GM12878 (cell line): ENCODE data around the gene CFAP97D2. TPM values are rescaled to one million over a fixed set of nuclear protein-coding genes. Genes with fewer than 3 reads are reported as not detected.

Source experiments
- ATAC-seq: fragments of 200-7000 bp; cut with Tn5 transposase; 3 replicates; pipeline ENCODE4 v1.9.1; 2020; ENCODE audit warnings: mild to moderate bottlenecking, moderate library complexity
- BruUV-seq: library from RNA; stranded (reverse); fragments of 400-500 nt; replicated peaks from 2 replicates; lab custom pipeline; 2021; lab: Mats Ljungman, UMichigan
- CTCF ChIA-PET: fragments of 300-600 bp; sonication (Branson Sonifier 250); formaldehyde crosslinking; extraction: SDS; loops from one replicate; lab custom pipeline; 2021; ENCODE audit warnings: inconsistent platforms; lab: Yijun Ruan, JAX
- POLR2A ChIA-PET: fragments of 350-600 bp; formaldehyde crosslinking; extraction: SDS; loops from one replicate; lab custom pipeline; 2021; ENCODE audit warnings: inconsistent platforms; lab: Charles Lee
- RAD21 ChIA-PET: fragments of 300-600 bp; sonication (Branson Sonifier 250); formaldehyde crosslinking; loops from one replicate; lab custom pipeline; 2023; ENCODE audit warnings: antibody characterized with exemption; ENCODE audit not compliant: unreplicated experiment; lab: Charles Lee
- SMC1A ChIA-PET: fragments of 300-600 bp; sonication (Branson Sonifier 250); formaldehyde crosslinking; loops from one replicate; lab custom pipeline; 2023; ENCODE audit not compliant: unreplicated experiment, uncharacterized antibody; lab: Charles Lee
- DNase-seq: peaks from one replicate; pipeline ENCODE4 v3.0.0-alpha.2; 2011; ENCODE audit warnings: low read depth, low spot score
- FAIRE-seq: peaks from 3 replicates; lab custom pipeline; 2011; peaks lifted over from hg19 to GRCh38; lab: Jason Lieb, UNC
- H2AFZ ChIP-seq: 2 replicates; pipeline ENCODE4 v1.6.0; 2011; ENCODE audit warnings: low read depth, low read length, control low read depth; ENCODE audit not compliant: control insufficient read depth
- H3K27ac ChIP-seq: 2 replicates; pipeline ENCODE4 v1.5.1; 2011; ENCODE audit warnings: control low read depth; ENCODE audit not compliant: control insufficient read depth, insufficient read depth
- H3K27me3 ChIP-seq, 2 experiments: replicated peaks in 1 of 2; 2 replicates each; pipeline versions ENCODE4 v1.6.0 to v1.6.1; 2011; ENCODE audit warnings: low read length in 1 of 2; ENCODE audit not compliant: control insufficient read depth in 2 of 2, insufficient read depth in 2 of 2
- H3K36me3 ChIP-seq, 2 experiments: 2 replicates each; pipeline ENCODE4 v1.5.1; 2011; ENCODE audit warnings: low read length in 1 of 2; ENCODE audit not compliant: control insufficient read depth in 2 of 2, insufficient read depth in 2 of 2
- H3K4me1 ChIP-seq: 2 replicates; pipeline ENCODE4 v1.6.1; 2011; ENCODE audit warnings: mild to moderate bottlenecking, low read length, moderate library complexity, mixed read lengths; ENCODE audit not compliant: control insufficient read depth, insufficient read depth
- H3K4me2 ChIP-seq: 2 replicates; pipeline ENCODE4 v1.6.0; 2011; ENCODE audit warnings: control low read depth; ENCODE audit not compliant: control insufficient read depth, insufficient read depth
- H3K4me3 ChIP-seq: fragments of 200-600 bp; sonication (generic); 2 replicates; pipeline ENCODE4 v1.5.1; 2016
- H3K79me2 ChIP-seq: 2 replicates; pipeline ENCODE4 v1.6.0; 2011; ENCODE audit warnings: low read length; ENCODE audit not compliant: control insufficient read depth, insufficient read depth
- H3K9ac ChIP-seq: 2 replicates; pipeline ENCODE4 v1.8.0; 2011; ENCODE audit warnings: low read length, control low read depth, mixed read lengths; ENCODE audit not compliant: control insufficient read depth, insufficient read depth
- H3K9me3 ChIP-seq: replicated peaks from 3 replicates; pipeline ENCODE4 v1.5.1; 2011; ENCODE audit warnings: mild to moderate bottlenecking, low read length; ENCODE audit not compliant: control insufficient read depth, insufficient read depth
- H4K20me1 ChIP-seq: 2 replicates; pipeline ENCODE4 v1.6.0; 2011; ENCODE audit not compliant: control insufficient read depth, insufficient read depth
- LARP7 ChIP-seq: fragments of 450-650 bp; IDR thresholded peaks from 2 replicates; pipeline ENCODE4 v1.6.1; 2017; ENCODE audit warnings: mild to moderate bottlenecking
- MTA3 ChIP-seq: IDR thresholded peaks from 2 replicates; pipeline ENCODE4 v1.6.1; 2012; ENCODE audit warnings: low read length, inconsistent platforms, borderline replicate concordance
- MXI1 ChIP-seq: fragments of 150-350 bp; IDR thresholded peaks from 2 replicates; pipeline ENCODE4 v1.6.1; 2011; ENCODE audit warnings: low read depth, mild to moderate bottlenecking, inconsistent platforms, low read length, improper control_type of control experiment
- NR2C2 ChIP-seq: IDR thresholded peaks from 2 replicates; pipeline ENCODE4 v1.6.1; 2011; ENCODE audit warnings: borderline replicate concordance, low read depth; ENCODE audit not compliant: control insufficient read depth, insufficient read length
- PRDM15 ChIP-seq: fragments of 450-650 bp; formaldehyde crosslinking; IDR thresholded peaks from 2 replicates; pipeline ENCODE4 v1.4.0; 2020; ENCODE audit warnings: mild to moderate bottlenecking, moderate library complexity
- SKIL ChIP-seq: fragments of 450-650 bp; IDR thresholded peaks from 2 replicates; pipeline ENCODE4 v1.6.1; 2017; ENCODE audit warnings: mild to moderate bottlenecking, low read depth, inconsistent platforms; ENCODE audit not compliant: poor library complexity, severe bottlenecking
- SUZ12 ChIP-seq: fragments of 200-600 bp; sonication (generic); IDR thresholded peaks from one replicate; pipeline ENCODE4 v1.6.1; 2018; ENCODE audit warnings: antibody characterized with exemption, mild to moderate bottlenecking; ENCODE audit not compliant: unreplicated experiment
- TBL1XR1 ChIP-seq: IDR thresholded peaks from 2 replicates; pipeline ENCODE4 v1.6.1; 2012; ENCODE audit warnings: low read depth, low read length, improper control_type of control experiment
- TCF3 ChIP-seq: IDR thresholded peaks from 2 replicates; pipeline ENCODE4 v1.6.1; 2012; ENCODE audit warnings: low read depth, mild to moderate bottlenecking, low read length, borderline replicate concordance; ENCODE audit not compliant: insufficient read depth
- ZBTB40 ChIP-seq: fragments of 450-650 bp; IDR thresholded peaks from 2 replicates; pipeline ENCODE4 v1.6.1; 2016; ENCODE audit warnings: mild to moderate bottlenecking, moderate library complexity, borderline replicate concordance
- ZNF207 ChIP-seq: fragments of 450-650 bp; IDR thresholded peaks from 2 replicates; pipeline ENCODE4 v1.6.1; 2014; ENCODE audit warnings: antibody characterized with exemption, mild to moderate bottlenecking, borderline replicate concordance
- WGBS: methylation state at CpG from one replicate; pipeline ENCODE4 v1.1.6; 2016; ENCODE audit warnings: low lambda C conversion rate; ENCODE audit not compliant: insufficient replicate concordance, insufficient coverage; ENCODE audit errors: missing lambda C conversion rate; 5-methylcytosine and 5-hydroxymethylcytosine counted together
- in situ Hi-C: fragments of 300-500 bp; cut with MboI; formaldehyde crosslinking; loops from 9 replicates; pipeline ENCODE4 v1.14.3; 2018; ENCODE audit warnings: mixed read lengths
- intact Hi-C: fragments of 100-400 bp; cut with micrococcal nuclease; formaldehyde crosslinking; loops from one replicate; pipeline ENCODE4 v1.14.2; 2022; ENCODE audit not compliant: unreplicated experiment
- polyA plus RNA-seq, 11 experiments: library from polyadenylated mRNA; depleted of rRNA in 4 of 11; unstranded in 6 of 11; stranded (reverse) in 5 of 11; fragments of >200 nt; fragmentation: Nextera tagmentation in 4 of 11; fragmentation: Illumina TruSeq in 1 of 11; extraction: Ambion mirVana in 4 of 11; extraction: Trizol in 1 of 11; gene quantifications; 1 replicate in 1 of 11; 2 replicates in 10 of 11; pipeline versions ENCODE4 v1.2.1 to v1.2.3, GENCODE V29; 2011 to 2016; ENCODE audit warnings: inconsistent platforms in 2 of 11, missing spikeins in 2 of 11, low read depth in 1 of 11
- total RNA-seq, 4 experiments: library from RNA; depleted of rRNA in 3 of 4; stranded (reverse); fragments of >200 nt in 3 of 4; fragmentation: Illumina TruSeq in 1 of 4; extraction: Trizol in 1 of 4; gene quantifications; 2 replicates each; pipeline versions ENCODE4 v1.2.1 to v1.2.3, GENCODE V29; 2013 to 2021

Gene CFAP97D2
- total and polyA plus RNA-seq, 10 of the 15 experiments (the other 5 are each of a cell fraction or from before 2014, with no cell fraction given) = not detected

- SMC1A ChIA-PET = no interaction called here
- H4K20me1 ChIP-seq = no peaks in the 10 kb centered on the region
- RAD21 ChIA-PET = no interaction called here
- no CpG with 5 or more reads among the region's 3 CpGs for WGBS
- H3K9me3 ChIP-seq = peaks cover 2% of the 10 kb centered on the region; the same call in 1 of the 3 replicates
- no peak overlapping the region for H2AFZ ChIP-seq
- CTCF ChIA-PET = no interaction called here
- H3K4me1 ChIP-seq = peaks cover 4% of the 10 kb centered on the region
- FAIRE-seq = no peak
- H3K9ac ChIP-seq = no peak overlapping the region
- ATAC-seq = no peak
- no peak overlapping the region for H3K4me3 ChIP-seq
- peaks cover 0 to 3% of the 10 kb centered on the region in 2 experiments; a peak in 1 of 4 replicates for H3K27me3 ChIP-seq
- no peak overlapping the region for H3K27ac ChIP-seq
- DNase-seq = no peak
- in situ Hi-C loops = no loop called here
- H3K4me2 ChIP-seq = no peak overlapping the region
- H3K79me2 ChIP-seq = no peaks in the 10 kb centered on the region
- no peaks in the 10 kb centered on the region for H3K36me3 ChIP-seq
- intact Hi-C loops = no loop called here
- POLR2A ChIA-PET = no interaction called here
- no TSS peak for BruUV-seq
- no peak for TF ChIP-seq PRDM15 (CRISPR knock-in tag)
- TF ChIP-seq SKIL = no peak
- no peak for TF ChIP-seq ZNF207
- no peak for TF ChIP-seq MXI1
- TF ChIP-seq TCF3 = no peak
- no peak for TF ChIP-seq TBL1XR1
- no peak for TF ChIP-seq ZBTB40
- no peak for TF ChIP-seq LARP7
- TF ChIP-seq MTA3 = no peak
- TF ChIP-seq NR2C2 = no peak
- TF ChIP-seq SUZ12 = no peak
Observed at GRCh38 chr13:114155320-114155719, 23.7 kb upstream of the CFAP97D2 start.
